ENCODE data around the gene MEGF9. TPM values are rescaled to one million over a fixed set of nuclear protein-coding genes. Genes with fewer than 3 reads are reported as not detected.
"Not testable (repeated sequence)": the region's sequence is repeated elsewhere in the genome, so short reads cannot be mapped to it uniquely, and the experiment has no call there.

Gene MEGF9
- total RNA-seq, 1 donor from 2014 or later = 15.5 TPM

GRCh38 chr9:120659676-120660075, 54.6 kb downstream of the MEGF9 start:
- DNase-seq (ENCODE audit: low spot score) = no peak

GRCh38 chr9:120659209-120659608, 55.1 kb downstream of the MEGF9 start:
- no peak for DNase-seq (ENCODE audit: low spot score)

GRCh38 chr9:120655005-120655622, 59.2 kb downstream of the MEGF9 start:
- no peak for DNase-seq (ENCODE audit: low spot score)

GRCh38 chr9:120654272-120654671, 60.0 kb downstream of the MEGF9 start:
- DNase-seq (ENCODE audit: low spot score) = no peak

GRCh38 chr9:120653762-120654161, 60.5 kb downstream of the MEGF9 start:
- DNase-seq (ENCODE audit: low spot score) = no peak

GRCh38 chr9:120652934-120653333, 61.3 kb downstream of the MEGF9 start:
- DNase-seq (ENCODE audit: low spot score) = no peak

- DNase-seq (ENCODE audit: low spot score) = no peak
These were observed 63.9 kb downstream of the MEGF9 start for GRCh38 chr9:120650352-120650751.

GRCh38 chr9:120648581-120649197, 65.6 kb downstream of the MEGF9 start:
- no peak for DNase-seq (ENCODE audit: low spot score)

- no peak for DNase-seq (ENCODE audit: low spot score)
These were observed 67.3 kb downstream of the MEGF9 start for GRCh38 chr9:120646948-120647347.

GRCh38 chr9:120645760-120646159, 68.5 kb downstream of the MEGF9 start:
- no peak for DNase-seq (ENCODE audit: low spot score)

- DNase-seq (ENCODE audit: low spot score) = no peak
These were observed 71.2 kb downstream of the MEGF9 start for GRCh38 chr9:120643061-120643460.

GRCh38 chr9:120642129-120642770, 72.0 kb downstream of the MEGF9 start:
- no peak for DNase-seq (ENCODE audit: low spot score)

GRCh38 chr9:120640874-120641273, 73.4 kb downstream of the MEGF9 start:
- not testable (repeated sequence) for DNase-seq (ENCODE audit: low spot score)

GRCh38 chr9:120640380-120640779, 73.9 kb downstream of the MEGF9 start:
- no peak for DNase-seq (ENCODE audit: low spot score)

GRCh38 chr9:120637919-120638318, 76.4 kb downstream of the MEGF9 start:
- DNase-seq (ENCODE audit: low spot score) = no peak

GRCh38 chr9:120636194-120636957, 77.9 kb downstream of the MEGF9 start:
- DNase-seq (ENCODE audit: low spot score) = no peak

GRCh38 chr9:120635011-120635410, 79.3 kb downstream of the MEGF9 start:
- no peak for DNase-seq (ENCODE audit: low spot score)

- DNase-seq (ENCODE audit: low spot score) = no peak
These were observed 83.9 kb downstream of the MEGF9 start for GRCh38 chr9:120630333-120630732.

- not testable (repeated sequence) for DNase-seq (ENCODE audit: low spot score)
These were observed 85.3 kb downstream of the MEGF9 start for GRCh38 chr9:120628925-120629497.

GRCh38 chr9:120628207-120628924, 85.9 kb downstream of the MEGF9 start:
- no peak for DNase-seq (ENCODE audit: low spot score)

- no peak for DNase-seq (ENCODE audit: low spot score)
These were observed 87.2 kb downstream of the MEGF9 start for GRCh38 chr9:120627073-120627472.
